ENCODE measurements around the gene MT3. TPM values are rescaled to one million over a fixed set of nuclear protein-coding genes. Genes with fewer than 3 reads are reported as not detected.

Gene MT3
- total RNA-seq, 1 donor from 2014 or later = 5.1 TPM

DNA sequence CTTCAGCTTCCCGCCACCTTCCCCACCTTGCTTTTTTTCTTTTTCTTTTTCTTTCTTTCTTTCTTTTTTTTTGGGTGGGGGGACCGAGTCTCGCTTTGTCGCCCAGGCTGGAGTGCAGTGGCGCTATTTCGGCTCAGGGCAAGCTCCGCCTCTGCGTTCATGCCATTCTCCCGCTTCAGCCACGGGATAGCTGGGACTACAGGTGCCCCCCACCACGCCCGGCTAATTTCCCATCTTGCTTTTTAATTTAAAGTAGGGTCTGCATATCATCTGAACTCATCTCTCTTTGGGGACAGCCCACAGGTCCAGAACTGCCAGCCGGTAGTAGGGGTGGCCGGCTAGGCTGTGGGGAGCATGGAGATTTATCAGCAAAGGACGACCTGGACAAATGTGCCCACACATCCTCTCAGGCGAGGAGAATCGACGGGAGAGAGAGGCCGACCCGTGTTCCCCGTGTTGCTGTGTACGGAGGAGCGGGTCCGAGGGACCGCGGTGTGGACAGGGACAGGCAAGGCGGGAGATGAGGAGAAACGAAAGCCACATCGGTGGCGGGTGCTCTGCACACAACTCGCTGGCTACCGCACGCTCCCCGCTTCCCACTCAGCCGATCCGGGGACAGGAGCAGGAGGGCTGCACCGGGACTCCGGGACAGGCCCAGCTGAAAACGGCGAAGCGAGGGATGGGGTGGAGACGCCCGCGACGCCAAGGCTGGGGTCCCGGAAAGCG is 45.5 kb downstream of the MT3 start:
- DNase-seq (ENCODE audit: low read depth) = no peak
- TF ChIP-seq, protein P1, sequence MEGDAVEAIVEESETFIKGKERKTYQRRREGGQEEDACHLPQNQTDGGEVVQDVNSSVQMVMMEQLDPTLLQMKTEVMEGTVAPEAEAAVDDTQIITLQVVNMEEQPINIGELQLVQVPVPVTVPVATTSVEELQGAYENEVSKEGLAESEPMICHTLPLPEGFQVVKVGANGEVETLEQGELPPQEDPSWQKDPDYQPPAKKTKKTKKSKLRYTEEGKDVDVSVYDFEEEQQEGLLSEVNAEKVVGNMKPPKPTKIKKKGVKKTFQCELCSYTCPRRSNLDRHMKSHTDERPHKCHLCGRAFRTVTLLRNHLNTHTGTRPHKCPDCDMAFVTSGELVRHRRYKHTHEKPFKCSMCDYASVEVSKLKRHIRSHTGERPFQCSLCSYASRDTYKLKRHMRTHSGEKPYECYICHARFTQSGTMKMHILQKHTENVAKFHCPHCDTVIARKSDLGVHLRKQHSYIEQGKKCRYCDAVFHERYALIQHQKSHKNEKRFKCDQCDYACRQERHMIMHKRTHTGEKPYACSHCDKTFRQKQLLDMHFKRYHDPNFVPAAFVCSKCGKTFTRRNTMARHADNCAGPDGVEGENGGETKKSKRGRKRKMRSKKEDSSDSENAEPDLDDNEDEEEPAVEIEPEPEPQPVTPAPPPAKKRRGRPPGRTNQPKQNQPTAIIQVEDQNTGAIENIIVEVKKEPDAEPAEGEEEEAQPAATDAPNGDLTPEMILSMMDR (conservative IDR thresholded peaks at IDR 0.05; ENCODE audit: low read depth, low read length) = no peak
- H3K4me3 ChIP-seq (ENCODE audit: low read depth, low read length) = no peak overlapping the region

DNA sequence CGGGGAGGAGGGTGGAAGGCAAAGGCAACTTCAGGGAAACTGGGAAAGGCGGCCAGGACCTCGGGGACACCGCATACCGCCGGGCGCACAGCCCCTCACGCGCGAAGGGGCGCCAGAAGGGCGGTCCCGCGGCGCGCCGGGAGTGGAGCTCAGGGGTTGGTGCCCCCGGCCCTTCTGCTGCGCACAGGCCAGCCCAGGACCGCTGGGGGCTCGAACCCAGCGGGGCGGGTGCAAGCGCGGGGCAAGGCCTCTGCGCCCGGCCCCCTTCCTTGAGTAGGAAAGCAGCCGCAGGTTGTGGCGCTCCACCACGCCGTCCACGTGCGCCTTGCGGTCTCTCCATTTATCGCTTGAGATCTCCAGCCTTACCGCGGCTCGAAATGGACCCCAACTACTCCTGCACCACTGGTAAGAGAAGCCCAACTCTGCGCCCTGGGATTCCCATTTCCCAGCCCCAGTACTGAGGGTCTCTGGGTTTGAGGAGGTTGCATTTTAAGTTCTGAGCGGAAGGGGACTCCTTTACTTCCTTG is 46.2 kb downstream of the MT3 start:
- TF ChIP-seq, protein P1 (conservative IDR thresholded peaks at IDR 0.05; ENCODE audit: low read depth, low read length) = no peak
- H3K4me3 ChIP-seq (ENCODE audit: low read depth, low read length) = no peak overlapping the region
- DNase-seq (ENCODE audit: low read depth) = no peak

DNA sequence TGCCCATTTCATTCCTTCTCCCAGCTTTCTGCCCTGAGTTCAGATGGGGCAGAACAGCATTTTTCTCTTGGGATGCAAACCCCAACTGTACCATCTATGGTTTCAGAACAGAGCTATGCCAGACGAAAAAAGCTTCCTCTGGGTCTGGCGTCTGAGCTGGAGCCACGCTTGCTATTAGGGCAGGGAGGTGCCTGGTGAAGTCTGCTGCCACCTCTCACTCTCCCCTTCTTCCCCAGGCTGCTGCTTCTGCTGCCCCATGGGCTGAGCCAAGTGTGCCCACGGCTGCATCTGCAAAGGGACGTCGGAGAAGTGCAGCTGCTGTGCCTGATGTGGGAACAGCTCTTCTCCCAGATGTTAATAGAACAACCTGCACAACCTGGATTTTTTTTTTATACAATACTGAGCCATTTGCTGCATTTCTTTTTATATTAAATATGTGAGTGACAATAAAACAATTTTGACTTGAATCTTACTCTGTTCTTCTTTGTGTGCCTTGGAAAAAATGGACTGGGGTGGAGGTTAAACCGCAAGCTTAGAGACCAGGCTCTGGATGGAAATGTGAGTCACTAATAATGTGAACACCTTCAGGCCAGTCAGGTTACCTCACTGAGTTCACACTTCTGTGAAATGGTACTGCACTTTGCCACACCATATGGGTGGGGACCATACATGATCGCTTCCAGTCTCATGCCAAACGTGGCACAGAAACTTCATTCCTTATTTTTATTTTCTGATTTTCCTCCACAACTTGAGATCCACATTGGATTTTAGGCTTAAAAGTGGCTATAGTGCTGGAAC is 47.5 kb downstream of the MT3 start:
- TF ChIP-seq, protein P1 (conservative IDR thresholded peaks at IDR 0.05; ENCODE audit: low read depth, low read length) = no peak
- H3K4me3 ChIP-seq (ENCODE audit: low read depth, low read length) = no peak overlapping the region
- DNase-seq (ENCODE audit: low read depth) = no peak

DNA sequence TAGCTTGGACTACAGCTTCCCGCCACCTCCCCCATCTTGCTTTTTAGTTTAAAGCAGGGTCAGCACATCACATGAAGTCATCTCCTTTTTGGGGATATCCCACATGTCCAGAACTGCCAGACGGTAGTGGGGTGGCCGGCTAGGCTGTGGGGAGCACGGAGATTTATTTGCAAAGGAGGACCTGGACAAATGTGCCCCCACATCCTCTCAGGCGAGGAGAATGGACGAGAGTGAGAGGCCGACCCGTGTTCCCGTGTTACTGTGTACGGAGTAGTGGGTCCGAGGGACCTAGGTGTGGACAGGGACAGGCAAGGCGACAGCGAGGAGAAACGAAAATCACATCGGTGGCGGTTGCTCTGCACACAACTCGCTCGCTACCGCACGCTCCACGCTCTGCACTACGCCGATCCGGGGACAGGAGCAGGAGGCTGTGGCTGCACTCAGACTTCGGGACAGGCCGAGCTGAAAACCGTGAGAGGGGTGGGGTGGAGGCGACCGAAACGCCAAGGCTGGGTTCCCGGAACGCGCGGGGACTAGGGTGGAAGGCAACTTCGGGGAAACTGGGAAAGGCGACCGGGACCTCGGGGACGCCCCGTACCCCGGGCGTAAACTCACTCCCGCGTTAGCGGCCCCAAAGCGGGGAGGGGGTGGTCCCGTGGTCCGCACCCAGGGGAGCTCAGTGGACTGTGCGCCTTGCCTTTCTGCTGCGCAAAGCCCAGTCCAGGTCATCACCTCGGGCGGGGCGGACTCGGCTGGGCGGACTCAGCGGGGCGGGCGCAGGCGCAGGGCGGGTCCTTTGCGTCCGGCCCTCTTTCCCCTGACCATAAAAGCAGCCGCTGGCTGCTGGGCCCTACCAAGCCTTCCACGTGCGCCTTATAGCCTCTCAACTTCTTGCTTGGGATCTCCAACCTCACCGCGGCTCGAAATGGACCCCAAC is 48.8 kb downstream of the MT3 start, which contains the start of gene MT1A:
Gene MT1A, plus strand, starts transcription at position 853 of the 937 bp plus-strand sequence. Its CDS starts 73 bp downstream, at position 926.
- TF ChIP-seq, protein P1 (conservative IDR thresholded peaks at IDR 0.05; ENCODE audit: low read depth, low read length) = no peak
- peak within 1 kb of the TSS; percentile 59 for H3K4me3 ChIP-seq (ENCODE audit: low read depth, low read length)
- no peak for DNase-seq (ENCODE audit: low read depth)

DNA sequence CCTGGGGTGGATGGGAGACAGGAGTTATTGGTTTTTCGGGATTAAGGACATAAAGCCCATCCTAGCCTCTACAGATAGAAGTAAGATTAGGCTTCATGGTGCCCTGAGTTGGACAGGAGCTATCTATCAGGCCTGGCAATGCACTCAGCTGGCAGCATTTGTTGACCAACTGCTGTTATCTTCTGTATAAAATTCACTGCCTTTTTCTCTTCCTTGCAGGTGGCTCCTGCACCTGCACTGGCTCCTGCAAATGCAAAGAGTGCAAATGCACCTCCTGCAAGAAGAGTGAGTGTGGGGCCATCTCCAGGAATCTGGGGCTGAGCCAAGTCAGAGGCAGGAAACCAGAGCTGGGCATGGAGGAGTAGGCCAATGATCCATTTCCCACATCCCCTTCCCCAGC is 49.7 kb downstream of the MT3 start:
- DNase-seq (ENCODE audit: low read depth) = no peak
- peak overlapping the region; percentile 59 for H3K4me3 ChIP-seq (ENCODE audit: low read depth, low read length)
- TF ChIP-seq, protein P1 (conservative IDR thresholded peaks at IDR 0.05; ENCODE audit: low read depth, low read length) = no peak

DNA sequence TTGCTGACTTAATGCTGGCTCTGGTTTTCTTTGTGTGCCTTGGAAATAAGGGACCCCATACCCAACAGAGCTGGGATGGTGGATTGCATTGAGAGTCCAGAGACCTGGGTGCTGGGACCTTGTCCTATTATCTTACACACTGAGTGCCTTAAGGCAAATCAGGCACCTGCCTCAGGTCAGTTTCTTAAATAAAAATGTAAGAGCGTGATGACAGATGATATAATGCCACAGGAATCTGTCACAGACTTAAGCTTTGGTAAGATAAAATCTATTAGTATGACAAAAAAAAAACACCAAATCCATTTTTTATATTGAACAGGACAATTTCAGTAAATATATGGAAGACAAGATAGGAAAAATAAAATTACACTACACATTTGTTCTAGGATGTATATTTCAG is 50.7 kb downstream of the MT3 start:
- DNase-seq (ENCODE audit: low read depth) = no peak
- TF ChIP-seq, protein P1 (conservative IDR thresholded peaks at IDR 0.05; ENCODE audit: low read depth, low read length) = no peak
- no peak overlapping the region for H3K4me3 ChIP-seq (ENCODE audit: low read depth, low read length)

Measured in epithelial cell of proximal tubule (primary cell).